ENCODE results near the gene SLC37A2. TPM values are rescaled to one million over a fixed set of nuclear protein-coding genes. Genes with fewer than 3 reads are reported as not detected.

Gene SLC37A2
- total RNA-seq, 4 donors from 2014 or later, result 3.9 to 11.4 (median 7.2) TPM

- H3K27ac ChIP-seq, result peak overlapping the region; percentile 1 to 81 (median 64)
- H3K4me3 ChIP-seq, result peak overlapping the region; percentile 44 to 66 (median 58)
- 8 to 13% methylated on average over 11 to 25 of the region's 38 CpGs for WGBS, 2 donors
- peaks cover 0 to 4% of the 10 kb centered on the region in 2 donors for H3K27me3 ChIP-seq
- H3K9me3 ChIP-seq, result no peaks in the 10 kb centered on the region
- DNase-seq (ENCODE audit: low spot score in 2 of 2), result no peak
- no peaks in the 10 kb centered on the region for H3K36me3 ChIP-seq
- H3K4me1 ChIP-seq, result peaks cover 0 to 17% (median 12%) of the 10 kb centered on the region in 4 donors
- TF ChIP-seq POLR2A (IDR thresholded peaks at IDR 0.05), result no peak
These were observed 431 bp downstream of the SLC37A2 start for GRCh38 chr11:125063429-125064043.

- peak overlapping the region in 3 of 4 donors; percentile 53 to 66 (median 62) for H3K4me3 ChIP-seq
- no peak for TF ChIP-seq POLR2A (IDR thresholded peaks at IDR 0.05)
- TF ChIP-seq, protein P1, sequence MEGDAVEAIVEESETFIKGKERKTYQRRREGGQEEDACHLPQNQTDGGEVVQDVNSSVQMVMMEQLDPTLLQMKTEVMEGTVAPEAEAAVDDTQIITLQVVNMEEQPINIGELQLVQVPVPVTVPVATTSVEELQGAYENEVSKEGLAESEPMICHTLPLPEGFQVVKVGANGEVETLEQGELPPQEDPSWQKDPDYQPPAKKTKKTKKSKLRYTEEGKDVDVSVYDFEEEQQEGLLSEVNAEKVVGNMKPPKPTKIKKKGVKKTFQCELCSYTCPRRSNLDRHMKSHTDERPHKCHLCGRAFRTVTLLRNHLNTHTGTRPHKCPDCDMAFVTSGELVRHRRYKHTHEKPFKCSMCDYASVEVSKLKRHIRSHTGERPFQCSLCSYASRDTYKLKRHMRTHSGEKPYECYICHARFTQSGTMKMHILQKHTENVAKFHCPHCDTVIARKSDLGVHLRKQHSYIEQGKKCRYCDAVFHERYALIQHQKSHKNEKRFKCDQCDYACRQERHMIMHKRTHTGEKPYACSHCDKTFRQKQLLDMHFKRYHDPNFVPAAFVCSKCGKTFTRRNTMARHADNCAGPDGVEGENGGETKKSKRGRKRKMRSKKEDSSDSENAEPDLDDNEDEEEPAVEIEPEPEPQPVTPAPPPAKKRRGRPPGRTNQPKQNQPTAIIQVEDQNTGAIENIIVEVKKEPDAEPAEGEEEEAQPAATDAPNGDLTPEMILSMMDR (IDR thresholded peaks at IDR 0.05), result no peak
- TF ChIP-seq EP300 (IDR thresholded peaks at IDR 0.05), result no peak
- no peaks in the 10 kb centered on the region for H3K9me3 ChIP-seq
- 65 to 75% methylated on average over 7 of the region's 7 CpGs for WGBS, 2 donors
- H3K4me1 ChIP-seq, result peaks cover 0 to 17% (median 12%) of the 10 kb centered on the region in 4 donors
- H3K36me3 ChIP-seq, result no peaks in the 10 kb centered on the region
- peak overlapping the region in 3 of 4 donors; percentile 55 to 81 (median 72) for H3K27ac ChIP-seq
- no peak for DNase-seq (ENCODE audit: low spot score in 2 of 2)
- peaks cover 0 to 4% of the 10 kb centered on the region in 2 donors for H3K27me3 ChIP-seq
These were observed 965 bp downstream of the SLC37A2 start for GRCh38 chr11:125064070-125064469.

GRCh38 chr11:125068368-125068767 is 5.3 kb downstream of the SLC37A2 start:
- WGBS, 2 donors, result 88 to 90% methylated on average over 4 of the region's 4 CpGs
- Histone ChIP-seq H3K27ac (no peak overlapping the region), H3K9me3 (no peaks in the 10 kb centered on the region), H3K27me3 (peaks cover 0 to 4% of the 10 kb centered on the region in 2 donors), H3K4me3 (no peak overlapping the region), H3K4me1 (peaks cover 0 to 26% (median 18%) of the 10 kb centered on the region in 4 donors), H3K36me3 (no peaks in the 10 kb centered on the region)
- TF ChIP-seq, protein P1 (IDR thresholded peaks at IDR 0.05), result no peak
- TF ChIP-seq EP300 (IDR thresholded peaks at IDR 0.05) (no peak), POLR2A (IDR thresholded peaks at IDR 0.05) (no peak)
- DNase-seq (ENCODE audit: low spot score in 2 of 2), result no peak

DNA sequence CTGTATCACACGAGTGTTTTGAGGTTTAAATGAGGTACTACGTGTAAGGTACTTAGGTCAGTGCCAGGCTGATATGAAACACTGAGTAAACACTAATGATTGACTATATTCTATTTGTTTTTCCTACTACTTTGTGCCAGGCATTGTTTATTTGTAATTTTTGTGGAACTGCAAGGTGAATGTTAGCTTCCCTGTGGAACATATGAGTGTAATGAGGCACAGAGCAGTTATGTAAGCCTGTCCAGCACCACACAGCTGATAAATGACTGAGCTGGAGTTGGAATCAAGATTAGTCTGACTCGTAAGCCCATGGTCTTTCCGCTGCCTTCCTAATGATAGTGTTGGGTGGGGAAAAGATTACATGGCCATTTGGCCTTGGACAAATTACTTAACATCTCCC is 5.9 kb downstream of the SLC37A2 start:
- 83% methylated on average over 4 of the region's 4 CpGs for WGBS, 2 donors
- H3K27ac ChIP-seq, result no peak overlapping the region
- no peak overlapping the region for H3K4me3 ChIP-seq
- H3K27me3 ChIP-seq, result peaks cover 0 to 4% of the 10 kb centered on the region in 2 donors
- no peaks in the 10 kb centered on the region for H3K36me3 ChIP-seq
- DNase-seq (ENCODE audit: low spot score in 2 of 2), result no peak
- TF ChIP-seq EP300 (IDR thresholded peaks at IDR 0.05) (no peak), POLR2A (IDR thresholded peaks at IDR 0.05) (no peak)
- TF ChIP-seq, protein P1 (IDR thresholded peaks at IDR 0.05), result no peak
- H3K9me3 ChIP-seq, result no peaks in the 10 kb centered on the region
- peaks cover 0 to 19% (median 12%) of the 10 kb centered on the region in 4 donors for H3K4me1 ChIP-seq

DNA sequence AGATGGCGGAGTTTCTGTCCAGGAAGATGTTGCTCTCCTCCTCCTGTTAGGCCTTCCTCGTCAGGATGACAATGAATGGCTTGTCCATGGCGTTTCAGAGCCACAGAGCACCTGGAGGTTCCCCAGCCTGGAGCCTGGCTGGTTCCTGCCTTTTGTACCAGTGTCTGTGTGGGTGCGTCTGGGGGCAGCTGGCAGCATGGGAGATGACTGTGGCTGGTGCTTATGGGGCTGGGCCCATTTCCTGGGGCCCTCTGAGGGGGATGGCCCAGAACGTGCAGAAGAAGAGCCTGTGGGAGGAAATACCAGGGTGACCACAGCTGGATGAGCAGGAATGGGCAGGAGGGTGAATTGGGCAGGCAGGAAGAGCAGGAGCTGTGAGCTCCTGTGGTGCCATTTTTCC is 6.7 kb downstream of the SLC37A2 start:
- peaks cover 0 to 19% (median 9%) of the 10 kb centered on the region in 4 donors for H3K4me1 ChIP-seq
- H3K36me3 ChIP-seq, result no peaks in the 10 kb centered on the region
- no peaks in the 10 kb centered on the region for H3K9me3 ChIP-seq
- H3K27ac ChIP-seq, result peak overlapping the region in 3 of 4 donors; percentile 52 to 57 (median 56)
- WGBS, 2 donors, result 57 to 70% methylated on average over 5 of the region's 5 CpGs
- peaks cover 0 to 4% of the 10 kb centered on the region in 2 donors for H3K27me3 ChIP-seq
- no peak for DNase-seq (ENCODE audit: low spot score in 2 of 2)
- TF ChIP-seq EP300 (IDR thresholded peaks at IDR 0.05), result no peak
- TF ChIP-seq POLR2A (IDR thresholded peaks at IDR 0.05), result no peak
- TF ChIP-seq, protein P1 (IDR thresholded peaks at IDR 0.05), result no peak
- no peak overlapping the region for H3K4me3 ChIP-seq
